Neuronal stem cell (in vitro differentiated cells): Measurements from ENCODE around the gene C8G.

Source experiments
- DNase-seq: peaks from one replicate; pipeline ENCODE4 v3.0.0-alpha.2; 2013; ENCODE audit warnings: low spot score
- H2AFZ ChIP-seq: one replicate; pipeline ENCODE4 v1.6.1; 2013; ENCODE audit warnings: mild to moderate bottlenecking, low read length, inconsistent platforms
- H2AK5ac ChIP-seq: 2 replicates; pipeline ENCODE4 v1.6.1; 2013; ENCODE audit warnings: low read depth, mild to moderate bottlenecking, inconsistent platforms, low read length, moderate library complexity, mixed read lengths
- H2BK120ac ChIP-seq: 2 replicates; pipeline ENCODE4 v1.6.1; 2013; ENCODE audit warnings: low read depth, mild to moderate bottlenecking, inconsistent platforms, low read length, moderate library complexity, mixed read lengths
- H2BK12ac ChIP-seq: one replicate; pipeline ENCODE4 v1.6.1; 2013; ENCODE audit warnings: low read length, inconsistent platforms
- H2BK15ac ChIP-seq: 2 replicates; pipeline ENCODE4 v1.6.1; 2013; ENCODE audit warnings: mild to moderate bottlenecking, low read length, inconsistent platforms, mixed read lengths
- H2BK5ac ChIP-seq: one replicate; pipeline ENCODE4 v1.6.1; 2013; ENCODE audit warnings: inconsistent platforms, mild to moderate bottlenecking, low read length, moderate library complexity
- H3K14ac ChIP-seq: one replicate; pipeline ENCODE4 v1.6.1; 2013; ENCODE audit warnings: low read length, inconsistent platforms
- H3K18ac ChIP-seq: 2 replicates; pipeline ENCODE4 v1.6.1; 2013; ENCODE audit warnings: low read length, inconsistent platforms
- H3K23ac ChIP-seq: 2 replicates; pipeline ENCODE4 v1.6.1; 2013; ENCODE audit warnings: low read depth, mild to moderate bottlenecking, mixed read lengths, low read length, inconsistent platforms; ENCODE audit not compliant: poor library complexity
- H3K27ac ChIP-seq: replicated peaks from 3 replicates; pipeline ENCODE4 v1.5.1; 2013; ENCODE audit warnings: low read length, inconsistent platforms
- H3K27me3 ChIP-seq, 3 experiments: 2 replicates each; pipeline ENCODE4 v1.6.1; 2013; ENCODE audit warnings: low read length in 3 of 3, mild to moderate bottlenecking in 2 of 3, inconsistent platforms in 1 of 3, low read depth in 1 of 3, mixed read lengths in 1 of 3, moderate library complexity in 1 of 3; ENCODE audit not compliant: control insufficient read depth in 3 of 3, insufficient read depth in 3 of 3
- H3K36me3 ChIP-seq, 2 donors: replicated peaks in 1 of 2; 2 replicates each; pipeline ENCODE4 v1.6.1; 2013; ENCODE audit warnings: low read length in 2 of 2; ENCODE audit not compliant: control insufficient read depth in 2 of 2, insufficient read depth in 2 of 2
- H3K4ac ChIP-seq: 2 replicates; pipeline ENCODE4 v1.6.1; 2013; ENCODE audit warnings: inconsistent platforms, mild to moderate bottlenecking, low read length, moderate library complexity
- H3K4me1 ChIP-seq, 2 donors: 1 replicate in 1 of 2; 2 replicates in 1 of 2; pipeline ENCODE4 v1.6.1; 2013; ENCODE audit warnings: low read length in 2 of 2, low read depth in 1 of 2; ENCODE audit not compliant: control insufficient read depth in 2 of 2, insufficient read depth in 1 of 2
- H3K4me2 ChIP-seq: one replicate; pipeline ENCODE4 v1.6.1; 2013; ENCODE audit warnings: mild to moderate bottlenecking, low read length, inconsistent platforms; ENCODE audit not compliant: insufficient read depth, poor library complexity, severe bottlenecking
- H3K4me3 ChIP-seq, 2 donors: 2 replicates each; pipeline ENCODE4 v1.5.1; 2013; ENCODE audit warnings: low read length in 2 of 2, mild to moderate bottlenecking in 2 of 2, inconsistent platforms in 1 of 2, moderate library complexity in 1 of 2
- H3K79me1 ChIP-seq: one replicate; pipeline ENCODE4 v1.6.1; 2013; ENCODE audit warnings: low read depth, mild to moderate bottlenecking, inconsistent platforms, low read length, moderate library complexity
- H3K9ac ChIP-seq: one replicate; pipeline ENCODE4 v1.6.1; 2013; ENCODE audit warnings: mild to moderate bottlenecking, low read depth, low read length, inconsistent platforms; ENCODE audit not compliant: poor library complexity
- H3K9me3 ChIP-seq, 2 donors: replicated peaks in 1 of 2; 2 replicates each; pipeline versions ENCODE3 to v1.6.1; 2013; ENCODE audit warnings: low read length in 2 of 2, mild to moderate bottlenecking in 2 of 2, inconsistent platforms in 1 of 2, low read depth in 1 of 2, mixed read lengths in 1 of 2, moderate library complexity in 1 of 2; ENCODE audit not compliant: control insufficient read depth in 2 of 2, insufficient read depth in 1 of 2
- H4K8ac ChIP-seq: one replicate; pipeline ENCODE4 v1.6.1; 2013; ENCODE audit warnings: low read depth, mild to moderate bottlenecking, inconsistent platforms, low read length, moderate library complexity
- H4K91ac ChIP-seq: one replicate; pipeline ENCODE4 v1.6.1; 2013; ENCODE audit warnings: low read length, low read depth, mild to moderate bottlenecking, inconsistent platforms; ENCODE audit not compliant: poor library complexity
- WGBS, 2 donors: extraction: QIAGEN DNeasy Blood & Tissue Kit; methylation state at CpG; one replicate each; pipeline ENCODE4 v1.1.7; 2013; ENCODE audit warnings: missing lambda C conversion rate in 2 of 2, mixed read lengths in 1 of 2; ENCODE audit not compliant: insufficient read length in 2 of 2, insufficient replicate concordance in 1 of 2; ENCODE audit errors: extremely low coverage in 2 of 2; 5-methylcytosine and 5-hydroxymethylcytosine counted together

C8G gene

DNA sequence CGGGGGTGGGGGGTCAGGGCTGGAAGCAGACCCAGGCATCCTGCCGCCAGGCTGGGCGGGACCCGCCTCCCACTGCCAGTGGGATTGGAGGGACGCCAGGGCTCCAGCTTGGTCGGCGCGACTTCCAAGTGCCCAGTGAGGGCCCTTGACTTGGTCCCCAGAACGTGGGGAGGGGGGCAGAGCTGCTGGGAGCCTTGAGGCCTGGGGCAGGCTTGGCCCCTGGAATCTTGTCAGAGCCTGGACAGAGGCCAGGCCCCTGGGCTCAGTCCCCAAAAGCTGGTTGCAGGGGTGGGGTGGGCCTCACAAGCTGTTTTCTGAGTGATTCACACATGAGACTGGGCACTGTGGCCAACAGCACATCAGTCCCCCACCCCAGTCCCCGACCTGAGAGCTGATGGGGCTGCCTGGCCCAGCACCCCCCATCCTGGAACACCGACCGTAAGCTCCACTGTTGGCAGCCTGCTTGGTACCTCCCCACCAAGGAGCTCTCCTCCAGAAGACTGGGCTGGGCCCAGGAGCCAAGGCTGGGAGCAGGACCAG is 50.8 kb downstream of the C8G start:
- WGBS, 2 donors, result no CpG with 5 or more reads among the region's 12 CpGs
- peak overlapping the region; percentile 88 for H2AK5ac ChIP-seq
- H3K36me3 ChIP-seq, result peaks cover 6 to 15% of the 10 kb centered on the region in 2 donors
- peaks cover 9 to 19% of the 10 kb centered on the region in 2 donors for H3K4me1 ChIP-seq
- no peak overlapping the region for H3K4ac ChIP-seq
- peaks cover 9% of the 10 kb centered on the region for H3K79me1 ChIP-seq
- no peak overlapping the region for H3K9ac ChIP-seq
- no peak overlapping the region for H2BK120ac ChIP-seq
- no peak overlapping the region for H3K14ac ChIP-seq
- no peak for DNase-seq
- H3K27ac ChIP-seq, result no peak overlapping the region
- no peak overlapping the region for H2BK12ac ChIP-seq
- peak overlapping the region; percentile 92 for H3K18ac ChIP-seq
- peak overlapping the region; percentile 11 for H2BK5ac ChIP-seq
- peaks cover 3 to 6% of the 10 kb centered on the region in 2 donors for H3K9me3 ChIP-seq
- H2BK15ac ChIP-seq, result peak overlapping the region; percentile 81
- no peak overlapping the region for H2AFZ ChIP-seq
- no peak overlapping the region for H4K91ac ChIP-seq
- no peak overlapping the region for H3K23ac ChIP-seq
- H3K4me2 ChIP-seq, result no peak overlapping the region
- H3K4me3 ChIP-seq, result no peak overlapping the region
- peaks cover 0 to 5% (median 0%) of the 10 kb centered on the region in 3 experiments for H3K27me3 ChIP-seq
- H4K8ac ChIP-seq, result no peak overlapping the region
